Stomach (tissue), 4 donors: ENCODE data around the gene CCNF.

Source experiments
- CTCF ChIP-seq, 7 experiments: fragments of 450-650 bp in 4 of 7; fragments of 200-600 bp in 3 of 7; sonication (generic) in 3 of 7; IDR thresholded peaks; one replicate each; pipeline ENCODE4 v1.5.1; 2016 to 2019; ENCODE audit warnings: antibody characterized with exemption in 7 of 7, control low read depth in 2 of 7, mild to moderate bottlenecking in 1 of 7
- POLR2A ChIP-seq, 4 donors: fragments of 450-650 bp; IDR thresholded peaks; one replicate each; pipeline ENCODE4 v1.6.1; 2016; ENCODE audit warnings: antibody characterized with exemption in 4 of 4, control low read depth in 2 of 4, mild to moderate bottlenecking in 1 of 4, moderate library complexity in 1 of 4

GRCh38 chr16:2507665-2508064, 78.4 kb downstream of the CCNF start:
- TF ChIP-seq CTCF (IDR thresholded peaks at IDR 0.05) (no peak), POLR2A (IDR thresholded peaks at IDR 0.05) (no peak)
